Right ventricle myocardium superior (tissue), 1 donor: ENCODE results near the gene CSTF3. TPM values are rescaled to one million over a fixed set of nuclear protein-coding genes. Genes with fewer than 3 reads are reported as not detected.

ENCODE experiments used
- ATAC-seq: fragments of 200-7000 bp; cut with Tn5 transposase; one replicate; pipeline ENCODE4 v1.9.1; 2020; ENCODE audit warnings: mild to moderate bottlenecking; ENCODE audit not compliant: poor library complexity
- DNase-seq: peaks from one replicate; pipeline ENCODE4 v3.0.0-alpha.2; 2020
- intact Hi-C: fragments of 100-400 bp; cut with DNase I; formaldehyde crosslinking; loops from one replicate; pipeline ENCODE4 v1.11.2; 2022
- total RNA-seq: library from RNA; stranded (reverse); fragmentation: NEBNext Ultra II Directional; extraction: Animal tissue kit (Norgen Biotek cat#: 25700); gene quantifications from one replicate; pipeline ENCODE4 v1.2.1, GENCODE V29; 2021
- donor health status: DM: no; HTN: yes; CAD: no; lungs with severe emphysema.

CSTF3 gene
- total RNA-seq, 1 donor from 2014 or later, result 9.6 TPM

DNA sequence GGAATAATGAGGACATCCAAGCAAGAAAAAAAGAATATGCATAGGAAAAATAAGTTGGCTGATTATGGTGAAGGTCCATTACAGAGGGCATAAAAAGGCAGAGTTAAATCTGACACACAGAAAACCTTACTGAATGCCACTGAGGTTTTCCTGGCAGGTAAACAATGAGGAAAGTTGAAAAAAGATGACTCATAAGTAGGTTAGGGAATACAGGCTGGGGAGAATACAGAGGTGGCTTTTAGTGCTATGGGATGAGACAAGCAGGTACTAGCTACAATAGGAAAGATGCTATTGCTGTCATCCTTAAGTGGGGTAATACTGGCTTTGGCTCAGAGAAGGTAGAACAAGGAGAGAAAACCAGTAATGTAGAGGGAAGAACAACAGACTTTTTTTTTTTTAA lies 44.7 kb downstream of the CSTF3 start:
- intact Hi-C loops, result no loop called here
- ATAC-seq, result no peak
- no peak for DNase-seq

DNA sequence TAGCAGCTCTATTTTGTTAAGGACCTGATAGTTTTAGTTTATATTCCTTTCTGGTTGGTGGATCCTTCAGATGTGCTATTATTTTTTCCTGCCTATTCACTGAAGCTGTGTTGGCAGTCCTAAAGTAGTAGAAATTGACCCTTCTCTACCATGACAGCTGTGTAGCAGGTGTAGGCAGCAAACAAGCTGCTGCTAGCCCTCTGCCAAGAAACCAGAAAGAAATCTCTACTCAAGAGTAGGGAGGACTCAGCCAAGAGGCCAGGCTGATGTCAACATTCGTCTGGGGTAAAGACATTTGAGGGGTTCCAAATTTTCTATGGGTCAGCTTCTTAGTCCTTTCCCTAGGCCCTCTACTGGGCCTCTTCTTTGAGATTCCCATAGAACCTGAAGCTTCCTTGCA lies 51.2 kb downstream of the CSTF3 start:
- intact Hi-C loops, result no loop called here
- ATAC-seq (peak; percentile 65), DNase-seq (no peak)

DNA sequence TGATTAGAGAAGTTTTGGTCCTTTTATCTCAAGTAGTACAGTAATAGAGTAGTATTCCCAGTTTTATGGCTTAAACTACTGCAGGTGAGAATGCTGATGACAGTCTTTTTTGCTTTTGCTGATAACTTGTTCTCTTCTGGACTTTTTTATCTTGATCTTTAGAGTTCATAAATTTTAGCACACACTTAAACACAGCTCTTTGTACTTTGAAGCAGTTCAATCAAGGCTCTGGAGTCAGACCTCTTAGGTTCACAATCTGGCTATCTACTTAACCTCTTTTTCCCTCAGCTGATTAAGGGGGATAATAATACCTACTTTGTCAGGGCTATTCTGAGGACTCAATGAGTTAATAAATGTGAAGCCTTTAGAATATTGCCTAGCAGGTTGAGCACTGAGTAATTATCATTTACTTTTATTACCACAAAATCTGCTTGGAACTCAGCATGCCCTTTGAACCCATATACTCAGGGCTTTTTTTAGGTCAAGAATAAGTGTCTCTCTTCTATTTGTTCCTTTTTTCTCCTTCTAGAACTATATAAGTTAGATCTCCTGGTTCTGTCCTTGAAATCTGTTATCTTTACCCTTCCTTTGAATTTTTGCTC lies 51.9 kb downstream of the CSTF3 start:
- intact Hi-C loops, result no loop called here
- no peak for DNase-seq
- no peak for ATAC-seq

DNA sequence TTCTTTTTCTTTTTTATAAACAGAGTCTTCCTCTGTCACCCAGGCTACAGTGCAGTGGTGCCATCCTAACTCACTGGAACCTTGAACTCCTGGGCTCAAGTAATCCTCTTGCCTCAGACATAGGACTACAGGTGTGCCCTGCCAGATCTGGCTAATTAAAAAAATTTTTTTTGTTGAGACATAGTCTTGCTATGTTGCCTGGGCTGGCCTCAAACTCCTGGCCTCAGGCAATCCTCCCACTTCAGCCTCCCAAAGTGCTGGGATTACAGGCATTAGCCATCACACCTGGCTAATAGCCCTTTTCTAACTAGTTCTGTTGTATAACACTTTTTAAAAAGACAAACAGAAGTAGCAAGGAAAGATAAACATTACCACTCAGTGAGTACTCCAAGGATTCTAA lies 57.4 kb downstream of the CSTF3 start:
- ATAC-seq, result no peak
- intact Hi-C loops, result no loop called here
- DNase-seq, result no peak

DNA sequence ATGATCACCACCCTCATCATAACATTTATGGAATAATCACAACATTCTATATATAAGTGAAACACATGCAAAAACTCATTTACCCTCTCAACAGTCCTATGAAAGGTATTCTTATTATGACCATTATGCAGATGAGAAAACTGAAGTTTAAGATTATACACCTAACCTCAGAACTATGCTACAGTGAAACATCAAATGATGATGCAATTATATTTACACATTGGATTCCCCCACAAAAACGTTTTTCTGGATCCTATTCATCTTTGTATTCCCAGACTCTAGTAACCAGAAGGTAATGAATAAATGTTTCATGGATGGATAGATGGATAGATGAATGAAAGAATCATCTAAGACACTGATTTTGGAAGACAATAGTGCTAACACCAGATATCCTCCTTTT lies 67.1 kb downstream of the CSTF3 start:
- DNase-seq (no peak), ATAC-seq (no peak)
- intact Hi-C loops, result no loop called here

DNA sequence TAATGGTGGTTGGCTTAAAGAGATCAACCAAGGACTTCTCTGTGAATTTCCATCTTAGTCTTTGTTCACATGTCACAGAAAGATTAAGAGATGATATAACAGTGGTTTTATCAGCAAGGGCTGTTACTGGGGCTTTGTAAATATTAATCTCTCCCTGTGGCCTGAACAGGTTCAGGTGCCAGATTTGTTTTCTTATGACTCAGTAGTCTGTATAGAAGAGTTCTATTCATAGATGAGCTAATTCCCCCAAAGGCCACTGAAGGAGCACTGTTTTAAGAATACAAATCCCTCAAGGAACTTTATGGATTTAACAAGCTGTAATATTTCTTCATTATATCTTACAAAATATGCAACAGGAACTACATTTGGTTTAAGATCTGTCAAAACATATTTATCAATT lies 71.5 kb downstream of the CSTF3 start:
- DNase-seq (no peak), ATAC-seq (no peak)
- intact Hi-C loops, result no loop called here

DNA sequence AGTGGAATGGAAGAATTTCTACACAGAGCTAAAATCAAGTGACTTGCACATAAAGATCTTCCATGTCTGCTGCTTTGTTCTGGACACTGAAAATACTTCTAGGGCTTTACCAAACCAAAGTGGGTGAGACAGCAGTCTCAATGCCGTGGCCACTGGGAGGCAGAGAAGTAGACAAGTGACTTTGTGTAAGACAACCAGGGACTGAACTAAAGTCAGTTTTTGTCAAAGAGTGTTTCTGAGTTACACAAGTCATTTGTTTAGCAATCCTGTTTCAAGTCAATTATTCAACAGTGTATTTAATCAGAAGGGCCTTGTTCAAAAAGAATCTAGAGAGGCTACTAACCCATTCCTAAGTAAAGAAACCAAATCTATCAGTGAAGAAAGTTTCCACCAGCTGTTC lies 75.3 kb downstream of the CSTF3 start:
- no peak for ATAC-seq
- intact Hi-C loops, result no loop called here

DNA sequence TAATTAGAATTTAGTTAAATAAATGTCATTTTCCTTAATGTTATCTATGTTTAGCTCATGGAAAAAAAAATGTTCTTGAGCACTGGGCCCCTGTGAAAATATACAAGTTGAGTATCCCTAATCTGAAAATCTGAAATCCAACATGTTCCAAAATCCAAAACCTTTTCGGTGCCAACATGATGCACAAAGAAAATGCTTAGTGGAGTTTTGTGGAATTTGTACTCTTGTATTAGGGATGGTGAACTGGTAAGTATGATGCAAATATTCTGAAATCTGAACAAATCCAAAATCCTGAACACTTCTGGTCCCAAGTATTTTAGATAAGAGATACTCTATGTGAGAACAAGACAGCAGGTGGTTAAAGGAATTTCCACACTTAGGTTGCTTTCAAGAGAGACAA lies 77.4 kb downstream of the CSTF3 start:
- ATAC-seq (no peak), DNase-seq (no peak)
- intact Hi-C loops, result no loop called here

More for the DNA sequence above, 75.3 kb downstream of the CSTF3 start:
- DNase-seq, result no peak

DNA sequence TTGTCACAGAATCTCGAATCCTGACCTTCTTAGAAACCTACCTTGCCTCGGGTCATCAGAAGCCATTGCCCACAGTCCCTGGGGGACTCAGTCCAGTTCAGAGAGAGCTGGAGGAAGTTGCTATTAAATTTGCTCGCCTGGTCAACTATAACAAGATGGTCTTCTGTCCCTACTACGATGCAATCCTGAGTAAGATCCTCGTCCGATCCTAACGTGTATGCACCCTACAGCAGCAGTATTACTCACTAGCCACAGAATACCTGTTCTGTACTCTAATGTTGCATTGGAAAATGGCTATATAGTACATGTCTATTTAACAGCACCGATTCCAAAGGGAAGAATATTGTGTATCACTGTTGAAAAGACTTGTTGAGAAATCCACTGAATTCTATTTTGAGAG lies 88.8 kb downstream of the CSTF3 start:
- intact Hi-C loops, result no loop called here
- DNase-seq, result no peak
- ATAC-seq, result no peak

DNA sequence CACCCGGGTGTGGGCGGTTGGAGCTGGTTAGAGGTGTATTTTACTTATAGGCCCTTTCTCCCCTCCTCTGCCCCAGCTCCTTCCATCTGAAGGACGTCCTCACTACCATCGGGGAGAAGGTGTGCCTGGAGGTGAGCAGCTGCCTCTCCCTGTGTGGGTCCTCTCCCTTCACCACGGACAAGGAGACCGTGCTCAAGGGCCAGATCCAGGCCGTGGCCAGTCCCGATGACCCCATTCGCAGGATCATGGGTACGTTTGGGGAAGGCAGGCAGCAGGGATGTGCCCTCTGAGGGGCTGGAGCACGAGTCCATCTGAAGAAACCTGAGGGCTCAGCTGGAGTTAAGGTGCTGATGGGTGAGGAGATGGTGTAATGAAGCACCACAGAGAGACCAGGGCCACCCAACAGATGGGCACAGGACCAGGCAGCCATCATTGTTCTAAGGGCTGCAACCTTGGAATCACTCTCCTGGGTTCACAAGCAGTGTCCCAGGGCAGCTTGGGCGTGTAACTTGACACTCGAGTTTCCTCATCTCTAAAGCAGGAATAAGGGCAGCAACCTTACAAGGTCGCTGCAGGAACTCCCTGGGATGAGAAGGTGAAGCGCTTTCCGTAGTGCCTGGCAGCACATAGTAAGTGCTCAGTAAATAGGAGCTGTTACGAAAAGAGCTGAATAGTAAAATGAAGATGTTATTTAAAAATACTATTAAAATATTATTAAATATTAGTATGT lies 92.5 kb downstream of the CSTF3 start:
- intact Hi-C loops, result loop anchor here (10.0 kb wide), 1 partner anchor 254 kb away; no protein-coding TSS in a partner anchor
- DNase-seq (no peak), ATAC-seq (no peak)

DNA sequence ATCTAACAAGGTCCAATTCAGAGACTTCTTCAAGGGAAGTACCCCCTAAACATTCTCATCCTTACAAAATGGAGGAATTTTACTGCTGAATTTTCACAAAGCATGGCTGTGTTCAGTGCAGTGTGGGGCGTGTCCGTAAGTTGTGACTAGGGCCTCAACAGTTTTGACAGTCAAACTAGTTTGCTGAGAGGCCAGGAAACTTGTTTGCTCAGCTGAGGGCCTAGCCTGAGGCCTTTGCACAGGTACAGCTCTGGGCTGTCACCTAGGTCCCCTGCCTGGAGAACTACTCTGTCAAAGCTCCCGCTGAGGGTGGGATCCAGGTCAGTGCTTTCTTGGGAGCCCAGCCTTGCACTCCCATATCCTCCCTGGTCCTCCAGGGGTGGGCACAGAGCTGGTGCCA lies 94.0 kb downstream of the CSTF3 start:
- DNase-seq, result no peak
- ATAC-seq, result no peak
- intact Hi-C loops, result loop anchor here (10.0 kb wide), 1 partner anchor 252 kb away; no protein-coding TSS in a partner anchor

DNA sequence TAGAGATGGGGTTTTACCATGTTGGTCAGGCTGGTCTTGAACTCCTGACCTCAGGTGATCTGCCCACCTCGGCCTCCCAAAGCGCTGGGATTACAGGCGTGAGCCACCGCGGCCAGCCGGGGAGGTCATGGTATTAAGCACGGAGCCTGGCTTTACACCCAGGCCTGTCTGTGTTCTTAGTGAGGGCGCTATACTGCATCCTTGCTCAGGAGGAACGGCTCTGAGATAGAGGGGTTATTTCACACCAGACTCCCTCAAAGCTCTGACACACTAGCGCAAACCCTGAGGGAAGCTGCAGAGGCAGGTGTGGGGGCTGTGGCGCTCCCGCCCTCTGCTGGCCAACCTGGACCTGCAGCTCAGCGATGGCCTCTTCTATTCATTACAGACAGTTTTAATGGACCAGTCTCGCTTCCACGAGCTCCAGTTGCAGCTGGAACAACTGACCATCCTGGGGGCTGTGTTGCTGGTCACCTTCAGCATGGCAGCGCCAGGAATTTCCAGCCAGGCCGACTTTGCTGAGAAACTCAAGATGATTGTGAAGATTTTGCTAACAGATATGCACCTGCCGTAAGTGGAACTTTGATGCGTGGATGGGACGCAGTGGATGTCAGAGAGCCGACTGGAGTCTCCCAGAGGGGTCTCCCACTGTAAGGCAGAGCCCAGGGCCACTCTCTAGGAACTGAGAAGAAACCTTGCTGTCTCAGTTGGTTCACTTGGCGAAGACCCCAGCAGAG lies 95.7 kb downstream of the CSTF3 start:
- intact Hi-C loops, result loop anchor here (2.0 to 10.0 kb wide), 2 partner anchors 105 to 251 kb away; no protein-coding TSS in a partner anchor
- DNase-seq (peak; percentile 77), ATAC-seq (peak; percentile 84)

DNA sequence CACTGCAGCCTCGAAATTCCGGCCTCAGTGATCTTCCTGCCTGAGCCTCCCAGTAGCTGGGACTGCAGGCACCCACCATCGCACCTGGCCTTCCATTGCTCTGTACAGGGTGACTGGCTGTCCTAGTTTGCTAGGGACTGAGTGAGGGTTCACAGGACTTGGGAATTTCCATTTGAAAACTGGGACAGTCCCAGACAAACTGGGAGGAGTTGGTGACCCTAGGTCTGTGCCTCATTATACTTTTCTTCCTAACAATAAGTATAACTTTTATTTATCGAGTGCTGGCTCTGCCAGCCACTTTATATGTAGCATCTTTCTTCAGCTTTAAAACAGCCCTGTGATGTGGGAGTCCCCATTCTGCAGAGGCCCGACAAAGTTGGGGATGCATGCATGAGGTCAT lies 96.4 kb downstream of the CSTF3 start:
- intact Hi-C loops, result loop anchor here (2.0 to 10.0 kb wide), 2 partner anchors 104 to 250 kb away; no protein-coding TSS in a partner anchor
- DNase-seq, result no peak
- ATAC-seq, result no peak

DNA sequence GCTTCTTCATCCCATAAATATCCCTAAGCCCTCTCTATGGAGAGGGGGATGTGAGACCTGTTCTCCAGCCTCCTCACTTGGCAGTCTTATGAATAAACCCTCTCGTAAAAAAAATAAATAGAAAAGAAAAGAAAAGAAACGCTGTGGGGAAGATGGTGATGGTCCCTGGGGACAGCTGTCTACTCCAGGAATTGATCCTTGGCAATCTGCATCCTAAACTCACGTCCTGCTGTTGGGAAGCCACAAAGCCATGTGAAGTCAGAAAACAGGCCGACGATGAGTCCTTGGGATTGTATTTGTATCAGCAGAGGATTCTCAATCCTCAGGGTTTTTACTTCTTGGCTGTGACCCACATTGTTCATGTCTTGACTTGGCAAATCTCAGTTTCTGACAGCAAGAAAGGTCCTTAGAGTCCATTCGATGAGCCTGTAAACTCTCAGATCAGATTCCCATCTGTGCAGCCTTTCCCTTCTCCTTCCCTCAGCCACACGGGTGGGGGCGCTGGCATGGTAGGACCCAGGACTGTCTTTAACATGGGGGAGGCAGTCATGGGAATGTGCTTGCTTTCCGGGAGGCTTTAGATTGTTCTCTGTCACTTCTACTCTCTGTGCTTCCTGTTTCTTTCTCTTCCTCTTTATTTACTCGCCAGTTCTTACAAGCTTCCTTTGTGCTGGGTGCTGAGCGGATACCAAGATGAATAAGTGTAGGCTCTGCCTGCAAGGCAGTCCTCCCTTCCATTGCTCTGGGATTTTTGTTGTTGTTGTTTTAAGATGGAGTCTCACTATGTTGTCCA lies 97.1 kb downstream of the CSTF3 start:
- peak; percentile 47 for ATAC-seq
- no peak for DNase-seq
- intact Hi-C loops, result loop anchor here (2.0 to 10.0 kb wide), 2 partner anchors 103 to 249 kb away; no protein-coding TSS in a partner anchor

DNA sequence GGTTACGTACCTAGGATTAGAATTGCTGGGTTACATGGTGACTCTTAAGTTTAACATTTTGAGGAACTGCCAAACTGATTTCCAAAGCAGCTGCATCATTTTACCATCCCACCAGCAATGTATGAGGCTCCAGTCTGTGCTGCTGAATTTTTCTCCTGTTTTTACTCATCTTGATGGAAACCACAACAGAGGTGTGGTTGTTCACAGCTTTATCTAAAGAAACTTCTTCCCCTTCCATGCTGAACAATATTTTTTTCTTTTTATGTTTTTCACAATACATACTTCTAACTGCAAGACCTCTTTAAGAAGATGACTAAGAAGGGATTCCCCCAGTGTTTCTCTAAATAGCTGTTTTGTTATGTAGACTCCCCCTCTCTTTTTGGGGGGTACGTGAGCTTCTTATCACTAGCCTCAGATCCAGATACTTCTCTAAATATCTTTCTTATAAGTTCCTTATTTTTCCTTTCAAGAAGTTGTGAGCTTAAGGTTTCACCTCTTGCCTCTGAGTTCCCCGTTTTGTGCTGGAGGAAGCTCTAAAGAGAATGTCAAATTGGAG lies 97.9 kb downstream of the CSTF3 start:
- no peak for DNase-seq
- ATAC-seq, result no peak
- intact Hi-C loops, result loop anchor here (10.0 kb wide), 1 partner anchor 249 kb away; no protein-coding TSS in a partner anchor

DNA sequence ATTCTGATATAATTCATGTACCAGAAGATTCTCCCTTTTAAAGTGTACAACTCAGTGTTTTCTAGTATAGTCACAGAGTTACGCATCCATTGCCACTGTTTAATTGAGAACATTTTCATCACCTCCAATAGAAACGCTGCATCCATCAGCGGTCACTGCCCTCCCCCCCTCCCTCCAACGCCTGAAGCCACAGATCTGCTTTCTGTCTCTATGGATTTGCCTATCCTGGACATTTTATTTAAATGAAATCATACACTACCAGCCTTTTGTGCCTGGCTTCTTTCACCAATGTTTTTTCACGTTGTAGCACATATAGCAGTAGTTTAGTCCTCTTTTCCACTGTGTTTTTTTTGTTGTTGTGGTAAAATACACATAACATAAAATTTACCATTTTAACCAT lies 99.1 kb downstream of the CSTF3 start:
- no peak for ATAC-seq
- intact Hi-C loops, result loop anchor here (10.0 kb wide), 1 partner anchor 247 kb away; no protein-coding TSS in a partner anchor
- no peak for DNase-seq

DNA sequence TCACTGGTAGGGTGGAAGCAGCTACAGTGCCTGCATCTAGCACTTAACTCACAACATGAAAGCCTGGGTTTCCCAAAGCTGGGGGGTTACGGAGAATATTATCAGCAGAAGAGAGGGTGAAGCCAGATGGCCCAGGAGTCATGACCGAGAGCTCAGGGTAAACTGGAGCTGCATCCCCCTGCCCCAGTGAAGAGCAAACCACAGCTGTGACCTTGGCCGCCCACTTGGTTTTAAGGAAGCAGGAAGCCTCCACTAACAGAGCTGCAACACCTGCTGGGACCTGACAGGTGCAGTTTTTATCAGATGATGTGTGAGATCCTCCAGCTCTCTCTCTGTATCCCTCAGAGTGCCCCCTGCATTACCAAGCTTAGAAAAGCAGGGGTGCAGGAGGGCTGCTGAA lies 101.0 kb downstream of the CSTF3 start:
- ATAC-seq (no peak), DNase-seq (no peak)
- intact Hi-C loops, result loop anchor here (10.0 kb wide), 1 partner anchor 245 kb away; no protein-coding TSS in a partner anchor

DNA sequence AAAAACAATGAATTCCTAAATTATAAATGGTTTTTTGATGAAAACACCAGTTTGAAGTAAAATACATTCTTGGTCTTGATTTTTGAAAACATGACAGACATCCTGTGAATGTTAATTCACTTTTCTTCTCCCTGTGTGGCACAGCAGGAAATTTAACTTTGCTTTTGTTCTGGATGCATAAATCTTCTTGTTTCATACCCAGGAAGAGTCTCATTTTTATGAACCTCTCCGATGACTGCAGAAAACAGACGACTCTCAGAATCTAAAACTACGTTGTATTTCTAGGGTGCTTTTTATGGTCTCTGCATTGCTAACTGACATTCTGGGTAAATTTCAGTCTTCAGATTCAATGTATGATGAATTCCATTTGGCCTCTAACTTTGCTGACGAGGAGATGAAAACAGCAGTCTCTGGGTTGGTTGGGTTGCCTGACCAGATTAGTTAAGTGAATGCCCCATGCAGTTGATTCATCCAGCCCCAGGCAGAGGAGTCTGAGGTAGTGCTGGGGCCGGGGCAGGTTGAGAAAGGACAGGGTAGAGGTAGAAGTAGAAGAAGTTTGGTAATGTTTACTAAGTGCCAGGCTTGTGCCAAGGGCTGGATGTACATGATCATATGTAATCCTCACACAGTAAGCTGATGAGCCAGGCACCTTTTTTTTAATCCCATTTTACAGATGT lies 101.8 kb downstream of the CSTF3 start:
- no peak for DNase-seq
- no peak for ATAC-seq
- intact Hi-C loops, result loop anchor here (10.0 kb wide), 1 partner anchor 245 kb away; no protein-coding TSS in a partner anchor
